Ascending aorta (tissue), 2 donors: ENCODE measurements around the gene HINT2. TPM values are rescaled to one million over a fixed set of nuclear protein-coding genes. Genes with fewer than 3 reads are reported as not detected.

Source experiments
- DNase-seq, 2 donors: peaks; one replicate each; pipeline ENCODE4 v3.0.0-alpha.2; 2019; ENCODE audit warnings: low spot score in 2 of 2
- H3K27ac ChIP-seq, 2 donors: fragments of 200-600 bp; sonication (generic); one replicate each; pipeline ENCODE4 v1.5.1; 2016 to 2017; ENCODE audit warnings: mild to moderate bottlenecking in 1 of 2
- H3K27me3 ChIP-seq: fragments of 200-600 bp; sonication (generic); one replicate; pipeline ENCODE4 v1.5.1; 2017
- H3K36me3 ChIP-seq, 2 donors: fragments of 200-600 bp; sonication (generic); one replicate each; pipeline ENCODE4 v1.5.1; 2016
- H3K4me1 ChIP-seq, 2 donors: fragments of 200-600 bp; sonication (generic); one replicate each; pipeline ENCODE4 v1.5.1; 2016 to 2017; ENCODE audit warnings: mild to moderate bottlenecking in 1 of 2
- H3K4me3 ChIP-seq, 2 donors: fragments of 200-600 bp; sonication (generic); one replicate each; pipeline ENCODE4 v1.5.1; 2016 to 2017; ENCODE audit warnings: mild to moderate bottlenecking in 1 of 2
- H3K9me3 ChIP-seq, 2 donors: fragments of 200-600 bp; sonication (generic); one replicate each; pipeline ENCODE4 v1.5.1; 2016
- CTCF ChIP-seq, 3 experiments: fragments of 200-600 bp in 2 of 3; fragments of 450-650 bp in 1 of 3; sonication (generic) in 2 of 3; IDR thresholded peaks; one replicate each; pipeline ENCODE4 v1.5.1; 2016 to 2019; ENCODE audit warnings: antibody characterized with exemption in 3 of 3, mild to moderate bottlenecking in 1 of 3, moderate library complexity in 1 of 3
- intact Hi-C: fragments of 100-400 bp; cut with DNase I; formaldehyde crosslinking; loops from one replicate; pipeline ENCODE4 v1.15.1; 2023
- total RNA-seq: library from RNA; depleted of rRNA; stranded (reverse); fragments of >200 nt; gene quantifications from one replicate; pipeline ENCODE4 v1.1.0, GENCODE V29; 2016

The HINT2 gene
- total RNA-seq, 1 donor from 2014 or later: 21.6 TPM

- Histone ChIP-seq H3K4me1 (peaks cover 8 to 27% of the 10 kb centered on the region in 2 donors), H3K36me3 (peaks cover 26 to 47% of the 10 kb centered on the region in 2 donors), H3K4me3 (no peak overlapping the region), H3K27me3 (no peaks in the 10 kb centered on the region), H3K27ac (no peak overlapping the region), H3K9me3 (no peaks in the 10 kb centered on the region)
- intact Hi-C loops: loop anchor here (5.0 to 10.0 kb wide), 2 partner anchors 153 to 225 kb away; partner anchors contain the start of genes CCDC107, RECK and RMRP
- no peak for DNase-seq
- TF ChIP-seq CTCF (IDR thresholded peaks at IDR 0.05): no peak
These were observed 4.7 kb downstream of the HINT2 start for GRCh38 chr9:35810122-35810521.

- peak in 1 of 2 donors; percentile 56 for DNase-seq
- Histone ChIP-seq H3K4me1 (peaks cover 3 to 19% of the 10 kb centered on the region in 2 donors), H3K36me3 (peaks cover 30 to 50% of the 10 kb centered on the region in 2 donors), H3K27ac (no peak overlapping the region), H3K27me3 (no peaks in the 10 kb centered on the region), H3K4me3 (no peak overlapping the region), H3K9me3 (no peaks in the 10 kb centered on the region)
- no peak for TF ChIP-seq CTCF (IDR thresholded peaks at IDR 0.05)
- intact Hi-C loops: no loop called here
These were observed 6.4 kb downstream of the HINT2 start for GRCh38 chr9:35808433-35808832.

GRCh38 chr9:35806101-35806500, 8.7 kb downstream of the HINT2 start:
- DNase-seq: peak in 1 of 2 donors; percentile 59
- peaks cover 0 to 3% of the 10 kb centered on the region in 2 donors for H3K4me1 ChIP-seq
- intact Hi-C loops: no loop called here
- peaks cover 36 to 68% of the 10 kb centered on the region in 2 donors for H3K36me3 ChIP-seq
- no peaks in the 10 kb centered on the region for H3K9me3 ChIP-seq
- H3K27ac ChIP-seq: no peak overlapping the region
- TF ChIP-seq CTCF (IDR thresholded peaks at IDR 0.05): no peak
- no peak overlapping the region for H3K4me3 ChIP-seq
- no peaks in the 10 kb centered on the region for H3K27me3 ChIP-seq

- H3K4me3 ChIP-seq: no peak overlapping the region
- H3K9me3 ChIP-seq: no peaks in the 10 kb centered on the region
- H3K36me3 ChIP-seq: peaks cover 31 to 50% of the 10 kb centered on the region in 2 donors
- intact Hi-C loops: no loop called here
- TF ChIP-seq CTCF (IDR thresholded peaks at IDR 0.05): no peak
- H3K27ac ChIP-seq: no peak overlapping the region
- no peaks in the 10 kb centered on the region for H3K27me3 ChIP-seq
- H3K4me1 ChIP-seq: peaks cover 0 to 4% of the 10 kb centered on the region in 2 donors
- DNase-seq: peak in 1 of 2 donors; percentile 47
These were observed 13.3 kb downstream of the HINT2 start for GRCh38 chr9:35801328-35802128.

GRCh38 chr9:35800530-35800929, 14.3 kb downstream of the HINT2 start:
- H3K4me3 ChIP-seq: no peak overlapping the region
- no peaks in the 10 kb centered on the region for H3K9me3 ChIP-seq
- DNase-seq: peak in 1 of 2 donors; percentile 39
- intact Hi-C loops: no loop called here
- TF ChIP-seq CTCF (IDR thresholded peaks at IDR 0.05): no peak
- H3K27me3 ChIP-seq: no peaks in the 10 kb centered on the region
- H3K36me3 ChIP-seq: peaks cover 26 to 40% of the 10 kb centered on the region in 2 donors
- peaks cover 0 to 4% of the 10 kb centered on the region in 2 donors for H3K4me1 ChIP-seq
- H3K27ac ChIP-seq: no peak overlapping the region
